Ishikawa (cell line): ENCODE data around the gene RIPK1.

ENCODE experiments used
- CEBPB ChIP-seq: IDR thresholded peaks from 2 replicates; pipeline ENCODE4 v1.6.1; 2012
- EGR1 ChIP-seq: IDR thresholded peaks from 2 replicates; pipeline ENCODE4 v1.6.1; 2012
- FOXM1 ChIP-seq: IDR thresholded peaks from 2 replicates; pipeline ENCODE4 v1.6.1; 2012; ENCODE audit warnings: low read depth, borderline replicate concordance
- NFIC ChIP-seq: IDR thresholded peaks from 2 replicates; pipeline ENCODE4 v1.6.1; 2012
- RAD21 ChIP-seq: IDR thresholded peaks from 2 replicates; pipeline ENCODE4 v1.6.1; 2012; ENCODE audit warnings: low read depth
- TAF1 ChIP-seq: IDR thresholded peaks from 2 replicates; pipeline ENCODE4 v1.6.1; 2012; ENCODE audit warnings: low read depth, mild to moderate bottlenecking
- TEAD4 ChIP-seq: IDR thresholded peaks from 2 replicates; pipeline ENCODE4 v1.6.1; 2012
- ZBTB7A ChIP-seq: IDR thresholded peaks from 2 replicates; pipeline ENCODE4 v1.6.1; 2012; ENCODE audit warnings: low read depth
- TF ChIP-seq, protein P1 (sequence below): IDR thresholded peaks from 2 replicates; pipeline ENCODE4 v1.6.1; 2012; ENCODE audit warnings: low read depth, mild to moderate bottlenecking
- TF ChIP-seq, protein P2 (sequence below): IDR thresholded peaks from 2 replicates; pipeline ENCODE4 v1.6.1; 2012

DNA sequence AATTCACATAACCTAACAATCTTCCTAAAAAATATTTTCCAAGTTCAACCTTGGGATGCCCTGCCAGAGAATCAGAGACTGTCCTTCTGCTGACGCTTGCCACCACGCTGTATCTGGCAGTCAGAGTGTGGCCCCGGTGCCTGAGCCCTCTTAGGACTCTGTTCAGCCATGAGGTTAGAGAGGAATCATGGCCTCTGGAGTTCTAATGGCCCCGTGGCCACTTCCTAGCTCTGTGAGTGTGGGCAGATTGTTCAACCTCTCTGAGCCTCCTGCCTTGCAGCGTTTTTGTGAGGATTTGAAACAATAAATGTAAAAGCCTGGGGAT is 52.4 kb downstream of the RIPK1 start:
- TF ChIP-seq, protein P1, sequence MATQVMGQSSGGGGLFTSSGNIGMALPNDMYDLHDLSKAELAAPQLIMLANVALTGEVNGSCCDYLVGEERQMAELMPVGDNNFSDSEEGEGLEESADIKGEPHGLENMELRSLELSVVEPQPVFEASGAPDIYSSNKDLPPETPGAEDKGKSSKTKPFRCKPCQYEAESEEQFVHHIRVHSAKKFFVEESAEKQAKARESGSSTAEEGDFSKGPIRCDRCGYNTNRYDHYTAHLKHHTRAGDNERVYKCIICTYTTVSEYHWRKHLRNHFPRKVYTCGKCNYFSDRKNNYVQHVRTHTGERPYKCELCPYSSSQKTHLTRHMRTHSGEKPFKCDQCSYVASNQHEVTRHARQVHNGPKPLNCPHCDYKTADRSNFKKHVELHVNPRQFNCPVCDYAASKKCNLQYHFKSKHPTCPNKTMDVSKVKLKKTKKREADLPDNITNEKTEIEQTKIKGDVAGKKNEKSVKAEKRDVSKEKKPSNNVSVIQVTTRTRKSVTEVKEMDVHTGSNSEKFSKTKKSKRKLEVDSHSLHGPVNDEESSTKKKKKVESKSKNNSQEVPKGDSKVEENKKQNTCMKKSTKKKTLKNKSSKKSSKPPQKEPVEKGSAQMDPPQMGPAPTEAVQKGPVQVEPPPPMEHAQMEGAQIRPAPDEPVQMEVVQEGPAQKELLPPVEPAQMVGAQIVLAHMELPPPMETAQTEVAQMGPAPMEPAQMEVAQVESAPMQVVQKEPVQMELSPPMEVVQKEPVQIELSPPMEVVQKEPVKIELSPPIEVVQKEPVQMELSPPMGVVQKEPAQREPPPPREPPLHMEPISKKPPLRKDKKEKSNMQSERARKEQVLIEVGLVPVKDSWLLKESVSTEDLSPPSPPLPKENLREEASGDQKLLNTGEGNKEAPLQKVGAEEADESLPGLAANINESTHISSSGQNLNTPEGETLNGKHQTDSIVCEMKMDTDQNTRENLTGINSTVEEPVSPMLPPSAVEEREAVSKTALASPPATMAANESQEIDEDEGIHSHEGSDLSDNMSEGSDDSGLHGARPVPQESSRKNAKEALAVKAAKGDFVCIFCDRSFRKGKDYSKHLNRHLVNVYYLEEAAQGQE: no peak
- no peak for TF ChIP-seq TAF1
- TF ChIP-seq EGR1: no peak
- no peak for TF ChIP-seq CEBPB
- TF ChIP-seq TEAD4: no peak
- no peak for TF ChIP-seq NFIC
- no peak for TF ChIP-seq RAD21
- TF ChIP-seq FOXM1: no peak
- TF ChIP-seq, protein P2, sequence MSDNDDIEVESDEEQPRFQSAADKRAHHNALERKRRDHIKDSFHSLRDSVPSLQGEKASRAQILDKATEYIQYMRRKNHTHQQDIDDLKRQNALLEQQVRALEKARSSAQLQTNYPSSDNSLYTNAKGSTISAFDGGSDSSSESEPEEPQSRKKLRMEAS: no peak
- no peak for TF ChIP-seq ZBTB7A
